ENCODE data around the gene NUDT22. TPM values are rescaled to one million over a fixed set of nuclear protein-coding genes. Genes with fewer than 3 reads are reported as not detected.

The NUDT22 gene
- total and polyA plus RNA-seq, 5 donors from 2014 or later, result 35.8 to 46.9 (median 43.1) TPM

- DNase-seq (no peak), ATAC-seq (ENCODE audit: low read depth in 2 of 2) (no peak)
- Histone ChIP-seq H3K27ac (ENCODE audit: insufficient read depth, low read length, poor library complexity, severe bottlenecking) (no peak overlapping the region), H3K27me3 (ENCODE audit: control insufficient read depth, insufficient read depth, low read length) (no peaks in the 10 kb centered on the region), H3K4me1 (ENCODE audit: control insufficient read depth, insufficient read depth, low read length, poor library complexity, severe bottlenecking) (peaks cover 17% of the 10 kb centered on the region), H3K36me3 (ENCODE audit: control insufficient read depth, insufficient read depth, low read length) (no peaks in the 10 kb centered on the region), H3K4me3 (ENCODE audit: low read depth, low read length) (no peak overlapping the region), H3K9me3 (ENCODE audit: control insufficient read depth in 2 of 2, low read length in 2 of 2) (no peaks in the 10 kb centered on the region)
- Mint-ChIP-seq H3K27me3 (peaks cover 7% of the 10 kb centered on the region), H3K36me3 (no peaks in the 10 kb centered on the region), H3K9me3 (peaks cover 0 to 3% (median 0%) of the 10 kb centered on the region in 7 donors), H3K4me1 (peaks cover 0 to 27% (median 15%) of the 10 kb centered on the region in 4 donors), H3K4me3 (peak overlapping the region in 1 of 4 donors; percentile 77), H3K27ac (no peak overlapping the region)
These were observed 39.4 kb downstream of the NUDT22 start for GRCh38 chr11:64265176-64266160.

GRCh38 chr11:64266339-64266738 lies 40.3 kb downstream of the NUDT22 start:
- no peak overlapping the region for H3K4me3 Mint-ChIP-seq
- H3K4me1 Mint-ChIP-seq, result peaks cover 0 to 28% (median 15%) of the 10 kb centered on the region in 4 donors
- peaks cover 0 to 3% (median 0%) of the 10 kb centered on the region in 7 donors for H3K9me3 Mint-ChIP-seq
- peaks cover 8% of the 10 kb centered on the region for H3K27me3 Mint-ChIP-seq
- ATAC-seq (ENCODE audit: low read depth in 2 of 2), result no peak
- H3K36me3 Mint-ChIP-seq, result no peaks in the 10 kb centered on the region
- Histone ChIP-seq H3K4me1 (ENCODE audit: control insufficient read depth, insufficient read depth, low read length, poor library complexity, severe bottlenecking) (peaks cover 21% of the 10 kb centered on the region), H3K27ac (ENCODE audit: insufficient read depth, low read length, poor library complexity, severe bottlenecking) (no peak overlapping the region), H3K9me3 (ENCODE audit: control insufficient read depth in 2 of 2, low read length in 2 of 2) (no peaks in the 10 kb centered on the region), H3K36me3 (ENCODE audit: control insufficient read depth, insufficient read depth, low read length) (no peaks in the 10 kb centered on the region), H3K4me3 (ENCODE audit: low read depth, low read length) (no peak overlapping the region), H3K27me3 (ENCODE audit: control insufficient read depth, insufficient read depth, low read length) (no peaks in the 10 kb centered on the region)
- DNase-seq, result no peak
- no peak overlapping the region for H3K27ac Mint-ChIP-seq

GRCh38 chr11:64267207-64267945 lies 41.3 kb downstream of the NUDT22 start:
- Mint-ChIP-seq H3K36me3 (no peaks in the 10 kb centered on the region), H3K9me3 (peaks cover 0 to 3% (median 0%) of the 10 kb centered on the region in 7 donors), H3K4me3 (peak overlapping the region in 2 of 4 donors; percentile 78 to 96), H3K4me1 (peaks cover 0 to 33% (median 19%) of the 10 kb centered on the region in 4 donors), H3K27me3 (peaks cover 8% of the 10 kb centered on the region), H3K27ac (peak overlapping the region in 2 of 3 donors; percentile 65 to 77)
- Histone ChIP-seq H3K4me1 (ENCODE audit: control insufficient read depth, insufficient read depth, low read length, poor library complexity, severe bottlenecking) (peaks cover 27% of the 10 kb centered on the region), H3K9me3 (ENCODE audit: control insufficient read depth in 2 of 2, low read length in 2 of 2) (no peaks in the 10 kb centered on the region), H3K27me3 (ENCODE audit: control insufficient read depth, insufficient read depth, low read length) (no peaks in the 10 kb centered on the region), H3K4me3 (ENCODE audit: low read depth, low read length) (no peak overlapping the region), H3K27ac (ENCODE audit: insufficient read depth, low read length, poor library complexity, severe bottlenecking) (no peak overlapping the region), H3K36me3 (ENCODE audit: control insufficient read depth, insufficient read depth, low read length) (no peaks in the 10 kb centered on the region)
- DNase-seq (no peak), ATAC-seq (ENCODE audit: low read depth in 2 of 2) (no peak)

- peaks cover 0 to 3% (median 0%) of the 10 kb centered on the region in 7 donors for H3K9me3 Mint-ChIP-seq
- no peak for DNase-seq
- peaks cover 8% of the 10 kb centered on the region for H3K27me3 Mint-ChIP-seq
- Histone ChIP-seq H3K27me3 (ENCODE audit: control insufficient read depth, insufficient read depth, low read length) (no peaks in the 10 kb centered on the region), H3K27ac (ENCODE audit: insufficient read depth, low read length, poor library complexity, severe bottlenecking) (peak overlapping the region; percentile 98), H3K36me3 (ENCODE audit: control insufficient read depth, insufficient read depth, low read length) (no peaks in the 10 kb centered on the region), H3K4me3 (ENCODE audit: low read depth, low read length) (peak overlapping the region; percentile 59), H3K4me1 (ENCODE audit: control insufficient read depth, insufficient read depth, low read length, poor library complexity, severe bottlenecking) (peaks cover 27% of the 10 kb centered on the region), H3K9me3 (ENCODE audit: control insufficient read depth in 2 of 2, low read length in 2 of 2) (no peaks in the 10 kb centered on the region)
- H3K36me3 Mint-ChIP-seq, result no peaks in the 10 kb centered on the region
- H3K4me1 Mint-ChIP-seq, result peaks cover 0 to 33% (median 19%) of the 10 kb centered on the region in 4 donors
- ATAC-seq (ENCODE audit: low read depth in 2 of 2), result no peak
- H3K4me3 Mint-ChIP-seq, result peak overlapping the region; percentile 92 to 97 (median 96)
- peak overlapping the region; percentile 92 to 98 (median 95) for H3K27ac Mint-ChIP-seq
These were observed 42.2 kb downstream of the NUDT22 start for GRCh38 chr11:64268025-64268892.

GRCh38 chr11:64268893-64269539 lies 42.9 kb downstream of the NUDT22 start:
- Mint-ChIP-seq H3K36me3 (no peaks in the 10 kb centered on the region), H3K27me3 (peaks cover 8% of the 10 kb centered on the region), H3K4me1 (peaks cover 0 to 33% (median 19%) of the 10 kb centered on the region in 4 donors), H3K4me3 (peak overlapping the region; percentile 92 to 97 (median 96)), H3K27ac (peak overlapping the region; percentile 77 to 98 (median 95)), H3K9me3 (peaks cover 0 to 3% (median 0%) of the 10 kb centered on the region in 7 donors)
- H3K36me3 ChIP-seq (ENCODE audit: control insufficient read depth, insufficient read depth, low read length), result no peaks in the 10 kb centered on the region
- peak in 1 of 3 donors; percentile 58 for DNase-seq
- H3K4me3 ChIP-seq (ENCODE audit: low read depth, low read length), result peak overlapping the region; percentile 59
- H3K9me3 ChIP-seq (ENCODE audit: control insufficient read depth in 2 of 2, low read length in 2 of 2), result no peaks in the 10 kb centered on the region
- H3K27me3 ChIP-seq (ENCODE audit: control insufficient read depth, insufficient read depth, low read length), result no peaks in the 10 kb centered on the region
- ATAC-seq (ENCODE audit: low read depth in 2 of 2), result no peak
- peak overlapping the region; percentile 98 for H3K27ac ChIP-seq (ENCODE audit: insufficient read depth, low read length, poor library complexity, severe bottlenecking)
- H3K4me1 ChIP-seq (ENCODE audit: control insufficient read depth, insufficient read depth, low read length, poor library complexity, severe bottlenecking), result peaks cover 27% of the 10 kb centered on the region

DNA sequence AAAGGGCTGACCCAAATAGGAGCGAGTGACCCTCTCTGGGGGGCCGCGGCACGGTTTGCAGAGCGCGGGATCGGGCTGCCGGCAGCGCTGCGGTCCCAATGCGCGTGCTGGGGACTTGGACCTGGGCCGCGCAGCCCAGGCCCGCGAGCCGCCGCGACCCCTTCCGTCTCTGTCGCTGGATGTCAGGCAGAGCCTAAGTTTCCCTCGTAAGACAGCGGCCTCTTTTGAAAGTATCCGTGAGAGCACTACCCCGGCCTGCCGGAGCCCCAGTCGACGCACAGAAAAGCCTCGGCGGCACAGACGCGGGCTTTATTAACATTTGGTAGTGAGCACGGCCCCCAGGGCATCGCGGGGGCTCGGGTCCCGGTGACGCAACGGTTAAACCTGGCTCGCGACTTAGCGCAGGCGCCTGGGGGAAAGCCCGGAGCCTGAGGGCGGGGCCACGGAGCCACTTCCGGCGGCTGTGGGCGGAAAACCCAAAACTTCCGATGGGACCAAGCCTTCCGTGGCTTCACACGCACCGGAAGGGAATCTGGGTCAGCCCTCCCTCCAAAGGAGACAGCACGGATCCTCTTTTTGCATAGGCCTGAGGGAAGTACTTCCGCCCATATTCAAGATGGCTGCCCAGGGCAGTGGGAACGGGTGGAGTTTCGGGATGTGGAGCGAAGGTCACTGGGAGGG lies 43.6 kb downstream of the NUDT22 start:
- peaks cover 0 to 33% (median 18%) of the 10 kb centered on the region in 4 donors for H3K4me1 Mint-ChIP-seq
- H3K4me1 ChIP-seq (ENCODE audit: control insufficient read depth, insufficient read depth, low read length, poor library complexity, severe bottlenecking), result peaks cover 27% of the 10 kb centered on the region
- ATAC-seq (ENCODE audit: low read depth in 2 of 2) (peak; percentile 72 to 75), DNase-seq (peak; percentile 95 to 99 (median 96))
- H3K9me3 ChIP-seq (ENCODE audit: control insufficient read depth in 2 of 2, low read length in 2 of 2), result no peaks in the 10 kb centered on the region
- peaks cover 0 to 3% (median 0%) of the 10 kb centered on the region in 7 donors for H3K9me3 Mint-ChIP-seq
- H3K27ac ChIP-seq (ENCODE audit: insufficient read depth, low read length, poor library complexity, severe bottlenecking), result peak overlapping the region; percentile 98
- H3K36me3 Mint-ChIP-seq, result no peaks in the 10 kb centered on the region
- no peaks in the 10 kb centered on the region for H3K27me3 ChIP-seq (ENCODE audit: control insufficient read depth, insufficient read depth, low read length)
- H3K4me3 ChIP-seq (ENCODE audit: low read depth, low read length), result peak overlapping the region; percentile 84
- H3K36me3 ChIP-seq (ENCODE audit: control insufficient read depth, insufficient read depth, low read length), result no peaks in the 10 kb centered on the region
- H3K27me3 Mint-ChIP-seq, result peaks cover 8% of the 10 kb centered on the region
- peak overlapping the region; percentile 96 to 99 (median 98) for H3K27ac Mint-ChIP-seq
- peak overlapping the region; percentile 92 to 97 (median 96) for H3K4me3 Mint-ChIP-seq
